T1000 (cell line): ENCODE data around the gene ERN2.
A peak's percentile ranks its signal among the peaks of the same experiment; 100 is the strongest.

Experiments
- DNase-seq: peaks from one replicate; lab custom pipeline; 2025; ENCODE audit warnings: mixed read lengths; lab: John Stamatoyannopoulos, UW

ERN2 gene

GRCh38 chr16:23687034-23687808 is 25.8 kb downstream of the ERN2 start:
- no peak for DNase-seq

- DNase-seq: no peak
Observed at GRCh38 chr16:23683487-23683886, 29.5 kb downstream of the ERN2 start.

GRCh38 chr16:23682181-23682580 is 30.8 kb downstream of the ERN2 start:
- no peak for DNase-seq

GRCh38 chr16:23679986-23680336 is 33.1 kb downstream of the ERN2 start:
- no peak for DNase-seq

GRCh38 chr16:23679274-23679985 is 33.6 kb downstream of the ERN2 start:
- no peak for DNase-seq

- DNase-seq: peak; percentile 80
Observed at GRCh38 chr16:23678430-23679273, 34.4 kb downstream of the ERN2 start, which contains the start of gene PLK1. TSS of gene PLK1 (plus strand) at chr16:23678889. CDS start at chr16:23678933, 44 bp downstream.

- no peak for DNase-seq
Observed at GRCh38 chr16:23676924-23677480, 36.0 kb downstream of the ERN2 start.

- DNase-seq: no peak
Observed at GRCh38 chr16:23673971-23674614, 38.9 kb downstream of the ERN2 start.

- DNase-seq: peak; percentile 20
Observed at GRCh38 chr16:23670137-23670776, 42.8 kb downstream of the ERN2 start.

- no peak for DNase-seq
Observed at GRCh38 chr16:23668873-23669272, 44.1 kb downstream of the ERN2 start.

- DNase-seq: no peak
Observed at GRCh38 chr16:23668225-23668624, 44.8 kb downstream of the ERN2 start.

- no peak for DNase-seq
Observed at GRCh38 chr16:23667355-23667659, 45.7 kb downstream of the ERN2 start.

GRCh38 chr16:23666571-23667354 is 46.3 kb downstream of the ERN2 start:
- no peak for DNase-seq

- DNase-seq: no peak
Observed at GRCh38 chr16:23663918-23664317, 49.1 kb downstream of the ERN2 start.

GRCh38 chr16:23651943-23652468 is 61.0 kb downstream of the ERN2 start:
- no peak for DNase-seq

GRCh38 chr16:23650674-23651416 is 62.2 kb downstream of the ERN2 start:
- no peak for DNase-seq

GRCh38 chr16:23642246-23642774 is 70.7 kb downstream of the ERN2 start:
- DNase-seq: no peak

GRCh38 chr16:23640931-23641765 is 71.9 kb downstream of the ERN2 start, which contains the start of the genes DCTN5 and PALB2:
TSS of gene DCTN5 (plus strand) at chr16:23641466. CDS start at chr16:23641543, 77 bp downstream.
TSS of gene PALB2 (minus strand) at chr16:23641310. CDS start at chr16:23641157, 153 bp downstream.
- peak; percentile 93 for DNase-seq
